IPS-18c (cell line): ENCODE measurements around the gene RFFL.
"Not testable (repeated sequence)": the region's sequence is repeated elsewhere in the genome, so short reads cannot be mapped to it uniquely, and the experiment has no call there.

Source experiments
- H3K4me3 ChIP-seq: 2 replicates; pipeline ENCODE4 v1.7.0; 2013; ENCODE audit warnings: low read depth, mild to moderate bottlenecking, low read length, moderate library complexity; ENCODE audit not compliant: insufficient read depth
- H3K9me3 ChIP-seq: one replicate; pipeline ENCODE4 v1.6.1; 2013; ENCODE audit warnings: mild to moderate bottlenecking, low read length, moderate library complexity; ENCODE audit not compliant: control insufficient read depth, insufficient read depth

RFFL gene, protein sequence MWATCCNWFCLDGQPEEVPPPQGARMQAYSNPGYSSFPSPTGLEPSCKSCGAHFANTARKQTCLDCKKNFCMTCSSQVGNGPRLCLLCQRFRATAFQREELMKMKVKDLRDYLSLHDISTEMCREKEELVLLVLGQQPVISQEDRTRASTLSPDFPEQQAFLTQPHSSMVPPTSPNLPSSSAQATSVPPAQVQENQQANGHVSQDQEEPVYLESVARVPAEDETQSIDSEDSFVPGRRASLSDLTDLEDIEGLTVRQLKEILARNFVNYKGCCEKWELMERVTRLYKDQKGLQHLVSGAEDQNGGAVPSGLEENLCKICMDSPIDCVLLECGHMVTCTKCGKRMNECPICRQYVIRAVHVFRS

GRCh38 chr17:35063514-35064223 is at the start of gene RFFL:
Gene RFFL (minus strand): TSS chr17:35063707. CDS start chr17:35026553, 37,154 bp downstream.
- H3K4me3 ChIP-seq: 0 out of 2 replicates have a peak within 1 kb of the TSS, but pooled peaks have one; percentile 28
- H3K9me3 ChIP-seq: no peaks in the 10 kb centered on the region

- H3K9me3 ChIP-seq: not testable (repeated sequence)
Observed at GRCh38 chr17:35110791-35111190, 47.3 kb upstream of the RFFL start.

GRCh38 chr17:35104844-35105450 is 41.4 kb upstream of the RFFL start:
- H3K4me3 ChIP-seq: no peak overlapping the region

More at GRCh38 chr17:35110791-35111190, 47.3 kb upstream of the RFFL start:
- H3K4me3 ChIP-seq: not testable (repeated sequence)

GRCh38 chr17:35103271-35103670 is 39.8 kb upstream of the RFFL start:
- Histone ChIP-seq H3K4me3 (no peak overlapping the region), H3K9me3 (peaks cover 3% of the 10 kb centered on the region)

More at GRCh38 chr17:35104844-35105450, 41.4 kb upstream of the RFFL start:
- H3K9me3 ChIP-seq: peaks cover 3% of the 10 kb centered on the region

DNA sequence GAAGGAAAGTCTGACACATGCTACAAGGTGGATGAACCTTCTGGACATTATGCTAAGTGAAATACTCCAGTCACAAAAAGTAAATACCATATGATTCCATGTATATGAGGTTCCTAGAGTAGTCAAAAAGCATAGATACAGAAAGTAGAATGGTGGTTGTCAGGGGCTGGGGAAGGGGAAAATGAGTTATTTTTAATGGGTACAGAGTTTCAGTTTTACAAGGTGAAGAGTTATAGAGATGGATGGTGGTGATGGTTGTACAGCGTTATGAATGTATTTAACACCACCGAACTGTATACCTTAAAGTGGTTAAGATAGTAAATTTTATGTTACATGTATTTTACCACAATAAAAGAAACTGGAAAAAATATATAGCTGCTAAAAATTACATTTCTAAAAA is 38.2 kb upstream of the RFFL start:
- Histone ChIP-seq H3K4me3 (no peak overlapping the region), H3K9me3 (peaks cover 3% of the 10 kb centered on the region)

DNA sequence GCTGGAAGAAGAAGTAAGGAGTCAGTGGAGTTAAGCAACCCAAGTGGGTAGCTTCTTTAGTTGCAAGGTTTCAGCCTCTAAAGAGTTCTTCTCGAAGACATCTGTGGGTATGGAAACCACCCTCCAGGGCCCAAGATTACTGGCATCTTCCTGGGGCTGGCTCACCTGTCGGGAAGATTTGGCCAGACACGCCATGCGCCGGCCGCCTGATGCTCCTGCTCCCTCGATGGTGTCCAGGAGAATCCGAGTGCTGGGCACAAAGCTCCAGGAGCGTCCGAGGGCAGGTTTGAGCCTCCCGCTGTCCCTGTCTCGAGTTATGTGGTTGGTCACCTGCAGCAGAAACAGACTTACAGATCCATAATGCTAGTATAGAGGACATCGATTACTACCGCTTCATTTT is 37.5 kb upstream of the RFFL start:
- peaks cover 3% of the 10 kb centered on the region for H3K9me3 ChIP-seq

DNA sequence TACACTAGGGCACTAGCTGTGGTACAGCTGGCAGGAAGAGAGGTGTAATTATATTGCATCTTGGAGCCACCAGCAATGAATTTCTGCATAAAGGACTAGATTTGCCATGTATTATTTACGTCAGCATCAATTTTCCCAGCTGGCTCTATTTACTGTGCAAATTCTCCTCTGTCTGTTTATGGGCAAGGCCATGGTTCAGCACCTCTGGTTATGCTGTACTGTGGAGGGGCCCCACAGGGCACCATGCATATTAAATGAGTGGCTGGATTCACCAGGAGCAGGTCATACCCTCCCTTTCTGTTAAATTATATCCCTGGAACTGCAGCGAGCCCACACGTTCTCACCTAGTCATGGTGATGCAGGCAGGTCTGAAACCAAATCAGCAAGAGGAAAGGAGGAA is 36.4 kb upstream of the RFFL start:
- no peak overlapping the region for H3K4me3 ChIP-seq
- H3K9me3 ChIP-seq: no peaks in the 10 kb centered on the region

More for the DNA sequence above, 37.5 kb upstream of the RFFL start:
- no peak overlapping the region for H3K4me3 ChIP-seq

GRCh38 chr17:35097776-35098175 is 34.3 kb upstream of the RFFL start:
- no peak overlapping the region for H3K4me3 ChIP-seq
- no peaks in the 10 kb centered on the region for H3K9me3 ChIP-seq

DNA sequence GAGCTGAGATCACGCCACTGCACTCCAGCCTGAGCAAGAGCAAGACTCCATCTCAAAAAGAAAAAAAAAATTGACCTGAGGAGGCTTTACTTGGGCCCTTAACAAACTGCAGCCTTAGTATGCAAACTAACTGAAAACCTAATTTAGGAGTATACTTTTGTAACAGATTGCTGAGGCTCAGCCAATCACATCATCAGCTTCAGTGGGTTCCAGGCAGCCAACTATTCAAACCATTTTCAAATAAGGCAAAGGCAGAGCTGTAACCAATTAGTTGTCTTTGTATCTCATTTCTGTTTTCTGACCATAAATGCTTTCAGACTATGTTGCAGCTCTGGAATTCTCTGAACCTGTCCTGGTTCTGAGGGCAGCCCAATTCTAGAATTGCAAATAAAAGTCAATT is 32.2 kb upstream of the RFFL start:
- H3K4me3 ChIP-seq: no peak overlapping the region
- no peaks in the 10 kb centered on the region for H3K9me3 ChIP-seq

GRCh38 chr17:35094902-35095301 is 31.4 kb upstream of the RFFL start:
- Histone ChIP-seq H3K4me3 (no peak overlapping the region), H3K9me3 (no peaks in the 10 kb centered on the region)

DNA sequence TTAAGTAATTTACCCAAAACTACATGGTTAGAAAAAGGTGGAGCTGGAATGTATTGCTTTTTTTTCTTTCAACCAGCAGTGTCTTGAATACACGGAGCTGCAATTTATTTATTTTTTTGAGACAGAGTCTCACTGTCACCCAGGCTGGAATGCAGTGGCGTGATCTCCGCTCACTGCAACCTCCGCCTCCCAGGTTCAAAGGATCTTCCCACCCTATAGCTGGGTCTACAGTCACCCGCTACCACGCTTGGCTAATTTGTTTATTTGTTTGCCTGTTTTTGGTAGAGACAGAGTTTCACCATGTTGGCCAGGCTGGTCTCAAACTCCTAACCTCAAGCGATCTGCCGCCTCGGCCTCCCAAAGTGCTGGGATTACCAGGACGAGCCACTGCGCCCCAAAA is 27.2 kb upstream of the RFFL start:
- H3K4me3 ChIP-seq, H3K9me3 ChIP-seq: not testable (repeated sequence)

DNA sequence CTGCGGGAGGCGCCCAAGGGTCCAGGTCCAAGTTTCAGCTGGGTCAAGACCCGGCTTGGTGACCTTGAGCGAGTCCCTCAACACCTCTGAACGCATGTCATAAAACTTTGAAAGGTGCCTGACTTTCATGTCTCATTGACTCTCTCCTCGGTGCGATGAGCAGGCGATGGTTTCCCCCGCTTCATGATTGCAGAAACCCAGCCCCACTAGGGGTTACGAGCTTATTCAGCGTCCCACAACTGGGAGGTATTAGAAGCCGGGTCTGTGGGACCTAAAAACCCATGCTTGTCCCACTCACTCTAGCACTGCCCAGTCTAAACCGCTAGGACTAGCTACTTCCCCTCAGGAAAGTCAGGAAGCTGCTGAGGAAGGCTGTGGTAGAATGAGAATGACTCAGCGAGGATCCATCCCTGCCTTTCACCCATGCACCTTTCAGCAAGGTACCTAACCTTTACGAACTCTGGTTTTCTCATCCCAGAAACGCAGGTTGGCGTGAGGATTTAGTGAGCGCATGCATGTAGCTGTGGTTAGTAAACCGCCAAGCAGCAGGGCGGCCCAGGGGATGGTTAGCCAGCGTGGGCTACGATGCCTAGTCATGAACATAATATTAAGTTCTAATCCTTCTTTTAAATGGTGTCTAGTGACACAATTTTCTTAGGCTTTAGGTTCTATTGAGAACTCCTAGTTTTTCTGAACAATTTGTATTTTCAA is 26.2 kb upstream of the RFFL start:
- peak overlapping the region; percentile 12; the same call in 1 of the 2 replicates for H3K4me3 ChIP-seq
- H3K9me3 ChIP-seq: no peaks in the 10 kb centered on the region

GRCh38 chr17:35088881-35089585 is 25.5 kb upstream of the RFFL start:
- no peaks in the 10 kb centered on the region for H3K9me3 ChIP-seq
- H3K4me3 ChIP-seq: peak overlapping the region; percentile 85

DNA sequence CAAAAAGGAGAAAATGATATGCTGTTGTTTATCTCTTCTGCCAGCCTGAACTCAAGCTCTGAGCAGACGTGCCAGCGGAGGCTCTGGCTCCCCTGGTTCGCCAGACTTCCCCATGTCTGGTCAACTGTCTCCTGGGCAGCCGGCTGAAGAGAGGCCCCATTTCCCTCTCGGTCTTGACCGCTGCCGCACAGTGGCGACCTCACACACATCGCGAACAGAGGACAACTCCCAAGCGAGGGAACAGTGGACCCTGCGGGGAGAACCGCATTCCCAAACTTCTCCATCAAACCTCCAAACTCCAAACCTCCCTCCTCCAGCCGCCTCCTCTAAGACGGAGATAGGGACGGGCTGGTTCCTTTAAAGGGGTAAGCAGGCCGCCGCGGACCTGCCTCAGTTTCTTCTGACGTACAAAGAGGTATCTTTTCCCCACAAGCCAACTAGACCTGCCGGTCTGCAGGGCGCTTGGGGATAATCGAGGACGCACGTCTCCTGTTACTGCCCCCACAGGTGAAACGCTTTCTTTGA is 24.9 kb upstream of the RFFL start:
- H3K4me3 ChIP-seq: peak overlapping the region; percentile 85
- no peaks in the 10 kb centered on the region for H3K9me3 ChIP-seq

DNA sequence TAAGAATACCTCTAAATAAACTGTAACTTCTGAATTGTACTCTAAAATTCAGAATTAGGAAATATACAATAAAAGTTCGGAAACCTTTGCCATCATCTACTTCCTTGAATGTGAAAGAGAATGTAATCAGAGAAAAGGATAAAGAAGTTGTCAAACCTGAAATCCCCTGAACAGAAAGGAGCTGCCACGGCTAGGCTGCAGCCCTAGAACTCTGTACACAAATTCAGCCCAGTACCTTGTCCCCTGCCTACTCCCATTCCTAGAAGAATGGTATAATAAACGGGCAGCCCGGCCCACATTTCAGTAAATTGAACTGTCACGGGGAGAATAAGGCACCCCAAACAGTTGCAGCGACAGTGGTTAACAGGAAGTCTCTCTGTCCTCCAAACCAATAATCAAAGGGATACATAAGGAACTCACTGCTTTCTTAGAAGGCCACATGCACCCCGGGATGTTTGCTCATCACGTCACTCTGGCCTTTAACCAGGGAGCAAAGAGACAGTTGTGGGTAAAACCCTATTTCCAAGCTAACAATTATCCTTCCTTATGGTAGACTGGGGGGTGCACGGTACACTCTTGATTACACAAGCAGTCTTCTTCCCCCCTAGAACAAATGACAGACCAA is 24.3 kb upstream of the RFFL start:
- no peaks in the 10 kb centered on the region for H3K9me3 ChIP-seq
- H3K4me3 ChIP-seq: peak overlapping the region; percentile 85

- no peak overlapping the region for H3K4me3 ChIP-seq
Observed at GRCh38 chr17:35086931-35087573, 23.5 kb upstream of the RFFL start.

More at GRCh38 chr17:35086931-35087573, 23.5 kb upstream of the RFFL start:
- no peaks in the 10 kb centered on the region for H3K9me3 ChIP-seq
